Caco-2 (cell line): ENCODE measurements around the gene UBE2E1. TPM values are rescaled to one million over a fixed set of nuclear protein-coding genes. Genes with fewer than 3 reads are reported as not detected.
A peak's percentile ranks its signal among the peaks of the same experiment; 100 is the strongest.

Experiments
- BruUV-seq: library from RNA; stranded (reverse); fragments of 400-500 nt; replicated peaks from 2 replicates; lab custom pipeline; 2021; lab: Mats Ljungman, UMichigan
- CTCF ChIA-PET: fragments of 300-600 bp; sonication (Branson Sonifier 250); formaldehyde crosslinking; loops from one replicate; lab custom pipeline; 2022; ENCODE audit warnings: antibody characterized with exemption; lab: Charles Lee
- POLR2A ChIA-PET: fragments of 300-600 bp; sonication (Branson Sonifier 250); formaldehyde crosslinking; loops from one replicate; lab custom pipeline; 2022; ENCODE audit warnings: antibody characterized with exemption; lab: Charles Lee
- DNase-seq, 2 experiments: peaks; one replicate each; pipeline versions ENCODE4 v3.0.0 to v3.0.0-alpha.2; 2020 to 2022
- H3K27me3 ChIP-seq: replicated peaks from 2 replicates; pipeline ENCODE4 v1.6.0; 2011; ENCODE audit warnings: low read length; ENCODE audit not compliant: control insufficient read depth, insufficient read depth
- H3K36me3 ChIP-seq: 2 replicates; pipeline ENCODE4 v1.5.1; 2011; ENCODE audit warnings: low read length; ENCODE audit not compliant: control insufficient read depth, insufficient read depth
- H3K4me1 ChIP-seq: fragments of 250-450 bp; sonication (Bioruptor Pico); 2 replicates; pipeline ENCODE4 v1.5.1; 2020; ENCODE audit warnings: mild to moderate bottlenecking
- H3K4me3 ChIP-seq: 2 replicates; pipeline ENCODE4 v1.5.1; 2011; ENCODE audit warnings: low read depth, mild to moderate bottlenecking, control low read depth, low read length
- H3K9me3 ChIP-seq: fragments of 250-450 bp; sonication (Bioruptor Pico); 2 replicates; pipeline ENCODE4 v1.5.1; 2020; ENCODE audit warnings: mild to moderate bottlenecking, moderate library complexity
- H3K27ac Mint-ChIP-seq: one replicate; pipeline ENCODE4 v1.8.0; 2022; ENCODE audit warnings: mixed read lengths; ENCODE audit not compliant: unreplicated experiment
- H3K27me3 Mint-ChIP-seq: one replicate; pipeline ENCODE4 v1.8.0; 2022; ENCODE audit warnings: mixed read lengths; ENCODE audit not compliant: insufficient read depth, unreplicated experiment
- H3K36me3 Mint-ChIP-seq: one replicate; pipeline ENCODE4 v1.8.0; 2022; ENCODE audit warnings: mild to moderate bottlenecking, mixed read lengths; ENCODE audit not compliant: insufficient read depth, unreplicated experiment
- H3K4me1 Mint-ChIP-seq: one replicate; pipeline ENCODE4 v1.8.0; 2022; ENCODE audit warnings: low read depth, mixed read lengths; ENCODE audit not compliant: unreplicated experiment
- H3K4me3 Mint-ChIP-seq: one replicate; pipeline ENCODE4 v1.8.0; 2022; ENCODE audit warnings: mild to moderate bottlenecking, moderate library complexity, mixed read lengths; ENCODE audit not compliant: unreplicated experiment
- H3K9me3 Mint-ChIP-seq: one replicate; pipeline ENCODE4 v1.8.0; 2022; ENCODE audit warnings: mixed read lengths; ENCODE audit not compliant: unreplicated experiment
- CTCF ChIP-seq, 2 experiments: fragments of 200-600 bp in 1 of 2; IDR thresholded peaks; 1 replicate in 1 of 2; 2 replicates in 1 of 2; pipeline versions ENCODE4 v1.5.1 to v1.8.0; 2011 to 2022; ENCODE audit warnings: antibody characterized with exemption in 1 of 2, control low read depth in 1 of 2, inconsistent platforms in 1 of 2, low read depth in 1 of 2, low read length in 1 of 2, mild to moderate bottlenecking in 1 of 2, moderate library complexity in 1 of 2; ENCODE audit not compliant: insufficient read depth in 1 of 2, severe bottlenecking in 1 of 2, unreplicated experiment in 1 of 2
- intact Hi-C: fragments of 100-400 bp; cut with micrococcal nuclease; formaldehyde crosslinking; loops from one replicate; pipeline ENCODE4 v1.10.0; 2022; ENCODE audit not compliant: unreplicated experiment
- total RNA-seq: library from RNA; stranded (reverse); gene quantifications from 2 replicates; pipeline ENCODE4 v1.2.3, GENCODE V29; 2022

UBE2E1 gene
- total RNA-seq, 1 experiment from 2014 or later, result 104 TPM

DNA sequence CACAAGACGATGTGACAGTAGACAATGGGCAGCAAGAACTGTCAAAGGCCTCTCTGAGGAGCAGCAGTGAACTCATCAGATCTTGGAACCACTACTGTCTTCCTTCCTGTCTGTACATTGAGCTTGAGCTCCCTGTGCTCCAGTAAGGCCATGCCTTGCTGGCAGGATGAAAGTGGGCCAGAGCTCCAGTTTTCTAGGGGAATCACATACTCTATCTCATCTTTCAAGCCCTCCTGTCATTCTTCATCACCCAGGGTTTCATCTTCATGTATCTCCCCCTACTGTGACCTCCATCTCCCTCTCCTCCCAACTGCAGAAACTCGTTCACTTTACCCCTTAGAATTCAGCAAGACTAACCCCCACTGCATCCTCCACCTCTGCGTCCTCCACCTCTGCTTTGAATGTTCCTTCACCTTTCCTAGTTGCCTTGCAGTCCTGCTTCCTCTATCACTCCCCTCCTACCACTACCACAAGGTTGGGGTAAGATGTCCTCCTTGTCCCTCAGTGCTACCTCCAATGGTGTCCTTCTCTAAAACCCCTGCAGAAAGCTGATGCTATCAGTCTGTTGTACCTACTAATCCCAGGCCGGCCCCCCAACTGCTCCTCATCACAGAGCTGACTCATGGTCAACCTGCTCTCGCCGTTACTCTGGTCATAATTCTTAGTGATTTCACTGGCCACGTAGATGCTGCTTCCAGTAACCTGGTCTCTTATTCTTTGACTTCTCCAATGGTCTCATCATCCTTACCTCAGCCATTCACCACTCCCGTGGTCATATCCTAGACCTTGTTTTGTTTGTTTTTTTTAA, 88.7 kb downstream of the UBE2E1 start:
- no peaks in the 10 kb centered on the region for H3K27me3 Mint-ChIP-seq
- peaks cover 64% of the 10 kb centered on the region for H3K36me3 Mint-ChIP-seq
- peaks cover 5% of the 10 kb centered on the region; the same call in 1 of the 2 replicates for H3K36me3 ChIP-seq
- POLR2A ChIA-PET, result no interaction called here
- CTCF ChIA-PET, result no interaction called here
- no peak for TF ChIP-seq CTCF (IDR thresholded peaks at IDR 0.05; ENCODE audit: insufficient read depth in 1 of 2, low read depth in 1 of 2, low read length in 1 of 2, severe bottlenecking in 1 of 2, unreplicated experiment in 1 of 2)
- peaks cover 8% of the 10 kb centered on the region; the same call in 1 of the 2 replicates for H3K9me3 ChIP-seq
- H3K4me1 ChIP-seq, result no peaks in the 10 kb centered on the region
- no peak for DNase-seq
- no peaks in the 10 kb centered on the region for H3K4me1 Mint-ChIP-seq
- intact Hi-C loops, result no loop called here
- no peak overlapping the region for H3K4me3 ChIP-seq
- H3K4me3 Mint-ChIP-seq, result no peak overlapping the region
- H3K9me3 Mint-ChIP-seq, result peaks cover 9% of the 10 kb centered on the region
- no TSS peak for BruUV-seq
- peak overlapping the region; percentile 48 for H3K27ac Mint-ChIP-seq
- H3K27me3 ChIP-seq, result no peaks in the 10 kb centered on the region

- Mint-ChIP-seq H3K4me1 (no peaks in the 10 kb centered on the region), H3K4me3 (no peak overlapping the region), H3K27me3 (no peaks in the 10 kb centered on the region), H3K9me3 (peaks cover 11% of the 10 kb centered on the region), H3K27ac (peak overlapping the region; percentile 48), H3K36me3 (peaks cover 69% of the 10 kb centered on the region)
- no TSS peak for BruUV-seq
- no peaks in the 10 kb centered on the region for H3K27me3 ChIP-seq
- CTCF ChIA-PET, result no interaction called here
- peaks cover 5% of the 10 kb centered on the region for H3K36me3 ChIP-seq
- H3K4me1 ChIP-seq, result no peaks in the 10 kb centered on the region
- H3K9me3 ChIP-seq, result peaks cover 8% of the 10 kb centered on the region; the same call in 1 of the 2 replicates
- POLR2A ChIA-PET, result no interaction called here
- no peak overlapping the region for H3K4me3 ChIP-seq
- TF ChIP-seq CTCF (IDR thresholded peaks at IDR 0.05; ENCODE audit: insufficient read depth in 1 of 2, low read depth in 1 of 2, low read length in 1 of 2, severe bottlenecking in 1 of 2, unreplicated experiment in 1 of 2), result no peak
- DNase-seq, result no peak
- intact Hi-C loops, result no loop called here
Measured at GRCh38 chr3:23895181-23895580, 89.4 kb downstream of the UBE2E1 start.

DNA sequence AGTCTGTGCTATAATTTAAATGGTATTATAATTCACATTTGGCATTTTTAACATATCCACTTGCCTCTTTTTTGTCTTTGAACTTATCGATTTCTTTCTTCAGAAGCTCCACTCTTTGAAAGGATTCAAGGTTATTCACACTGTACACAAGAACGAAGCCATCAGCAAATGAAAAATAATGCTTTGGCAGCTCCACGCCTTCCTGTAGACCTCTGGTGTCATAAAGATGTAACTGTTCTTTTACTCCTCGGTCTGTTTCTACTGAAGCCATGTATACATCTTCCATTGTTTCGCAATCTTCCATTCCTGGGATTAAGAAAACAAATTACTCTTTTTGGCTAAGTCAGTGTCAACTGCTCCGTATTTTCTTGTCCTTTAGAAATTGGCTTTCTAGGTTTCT, 95.0 kb downstream of the UBE2E1 start:
- Mint-ChIP-seq H3K4me1 (peaks cover 6% of the 10 kb centered on the region), H3K27me3 (no peaks in the 10 kb centered on the region), H3K4me3 (no peak overlapping the region), H3K9me3 (peaks cover 11% of the 10 kb centered on the region), H3K36me3 (peaks cover 80% of the 10 kb centered on the region), H3K27ac (no peak overlapping the region)
- H3K27me3 ChIP-seq, result no peaks in the 10 kb centered on the region
- peak in 1 of 2 experiments; percentile 37 for DNase-seq
- H3K4me3 ChIP-seq, result no peak overlapping the region
- intact Hi-C loops, result loop anchor here (2.0 kb wide), 1 partner anchor 16 kb away; the partner anchor contains the start of genes NKIRAS1 and RPL15
- no peaks in the 10 kb centered on the region for H3K4me1 ChIP-seq
- BruUV-seq, result no TSS peak
- CTCF ChIA-PET, result interaction anchor here (1.2 kb wide), 1 partner anchor 12 kb away, joined by 4 read pairs; no protein-coding TSS in a partner anchor
- POLR2A ChIA-PET, result interaction anchor here (1.0 kb wide), 1 partner anchor 16 kb away, joined by 7 read pairs; the partner anchor contains the start of genes NKIRAS1 and RPL15
- peaks cover 5% of the 10 kb centered on the region for H3K36me3 ChIP-seq
- TF ChIP-seq CTCF (IDR thresholded peaks at IDR 0.05; ENCODE audit: insufficient read depth in 1 of 2, low read depth in 1 of 2, low read length in 1 of 2, severe bottlenecking in 1 of 2, unreplicated experiment in 1 of 2), result peak; percentile 19 to 28
- peaks cover 8% of the 10 kb centered on the region; the same call in 1 of the 2 replicates for H3K9me3 ChIP-seq
